GM18526 (cell line): ENCODE data around the gene HYAL3.

Experiments
- POLR2A ChIP-seq: IDR thresholded peaks from 3 replicates; pipeline ENCODE4 v1.6.1; 2011; ENCODE audit not compliant: insufficient read length; ENCODE audit errors: extremely low read depth

Gene HYAL3

DNA sequence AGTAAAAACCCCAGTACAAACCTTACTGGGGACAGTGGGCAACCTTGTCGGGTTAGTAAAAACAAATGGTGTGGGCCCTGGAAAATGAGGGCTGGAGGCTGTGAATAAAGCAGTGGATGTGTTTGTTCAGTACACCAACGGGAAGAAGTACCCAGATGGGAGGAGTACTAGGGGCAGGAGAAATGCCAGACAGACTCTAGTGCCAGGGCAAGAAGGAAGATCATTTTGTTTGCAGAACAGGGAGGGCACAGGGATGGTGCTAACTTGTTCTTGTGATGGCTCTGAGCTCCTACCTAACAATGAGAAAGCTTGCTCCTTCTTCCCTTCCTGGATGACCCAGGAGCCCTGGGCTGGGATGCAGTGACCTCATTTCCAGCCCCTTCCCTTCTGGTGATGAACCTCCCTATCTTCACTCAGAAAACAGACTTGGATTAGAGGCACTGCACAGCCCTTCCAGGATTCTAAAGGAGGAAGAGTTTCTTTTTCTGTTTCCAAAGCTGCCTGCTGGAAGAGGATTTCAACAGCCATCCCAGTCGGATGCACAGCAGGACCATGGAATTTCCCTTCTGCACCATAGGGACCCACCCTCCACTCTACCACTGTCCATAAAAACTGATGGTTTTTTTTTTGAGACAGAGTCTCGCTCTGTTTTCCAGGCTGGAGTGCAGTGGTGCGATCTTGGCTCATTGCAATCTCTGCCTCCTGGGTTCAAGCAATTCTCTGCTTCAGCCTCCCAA is 35.3 kb upstream of the HYAL3 start:
- TF ChIP-seq POLR2A, result no peak

DNA sequence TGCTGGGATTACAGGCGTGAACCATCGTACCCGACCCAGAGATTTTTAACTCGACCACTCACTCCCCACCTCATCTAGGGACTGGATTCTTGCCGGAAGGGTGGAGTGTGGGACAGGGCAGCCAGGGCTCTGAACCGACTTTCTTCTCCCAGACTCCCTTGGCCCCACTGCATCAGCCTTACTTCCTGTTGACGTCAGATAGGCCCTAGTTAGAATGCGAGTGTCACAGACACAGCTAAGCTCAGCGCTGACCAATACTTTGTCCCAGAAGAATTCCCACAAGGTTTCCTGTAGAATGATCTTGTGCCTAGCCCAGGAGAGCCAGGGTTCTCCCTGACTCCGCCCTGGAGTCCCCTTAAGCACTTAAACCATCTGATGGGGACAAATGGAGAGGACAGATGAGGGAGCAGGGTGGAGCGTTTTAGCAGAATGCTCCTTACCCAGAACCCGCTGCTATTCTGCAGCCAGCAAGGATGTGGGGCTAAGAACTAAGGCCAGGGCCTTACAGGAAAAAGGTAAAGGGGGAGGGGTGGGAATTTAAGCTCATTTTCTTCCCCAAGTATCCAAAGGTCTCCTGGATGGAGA is 34.6 kb upstream of the HYAL3 start:
- TF ChIP-seq POLR2A, result no peak

GRCh38 chr3:50331364-50331907 is 32.2 kb upstream of the HYAL3 start:
- TF ChIP-seq POLR2A, result no peak

GRCh38 chr3:50330330-50330729 is 31.1 kb upstream of the HYAL3 start:
- TF ChIP-seq POLR2A, result no peak

DNA sequence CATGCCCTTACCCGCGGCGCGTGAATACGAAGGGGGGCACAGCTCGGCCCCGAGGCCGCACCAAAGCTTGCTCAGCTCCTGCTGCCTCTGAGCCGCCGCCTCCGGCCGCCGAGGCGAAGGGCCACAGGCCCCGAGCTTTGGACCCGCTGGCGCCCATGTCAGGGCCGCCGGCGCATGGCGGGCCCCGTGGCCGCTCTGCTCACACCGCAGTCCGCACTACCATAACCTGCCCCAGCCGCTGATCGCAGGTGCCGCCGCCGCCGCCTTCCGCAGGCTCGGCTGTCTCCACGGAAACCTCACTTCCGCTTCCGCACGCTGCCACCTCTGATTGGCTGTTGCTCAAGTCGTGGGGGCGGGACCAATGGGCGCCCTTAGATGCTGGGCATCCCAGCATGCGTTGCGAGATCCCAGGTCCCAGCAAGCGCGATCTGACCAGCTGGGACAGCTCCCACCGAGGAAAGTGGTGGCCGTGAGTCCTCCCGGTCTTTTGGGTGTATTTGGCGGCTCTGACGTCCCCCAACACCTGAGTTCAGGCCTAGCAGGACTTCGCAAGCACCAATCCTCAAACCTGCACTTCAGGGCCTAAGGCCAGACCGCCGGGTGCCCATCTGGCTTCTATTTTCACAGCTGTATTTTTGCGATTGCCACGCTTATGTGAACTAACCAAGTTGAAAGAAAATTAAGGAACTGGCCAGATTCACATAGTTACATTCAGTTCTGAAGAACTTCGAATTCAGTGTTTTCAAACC is 28.9 kb upstream of the HYAL3 start, which contains the start of gene TUSC2:
Gene TUSC2 (minus strand): TSS at position 281 of the 749 bp plus-strand sequence. CDS start 124 bp downstream, at position 157.
- peak; percentile 81 for TF ChIP-seq POLR2A

DNA sequence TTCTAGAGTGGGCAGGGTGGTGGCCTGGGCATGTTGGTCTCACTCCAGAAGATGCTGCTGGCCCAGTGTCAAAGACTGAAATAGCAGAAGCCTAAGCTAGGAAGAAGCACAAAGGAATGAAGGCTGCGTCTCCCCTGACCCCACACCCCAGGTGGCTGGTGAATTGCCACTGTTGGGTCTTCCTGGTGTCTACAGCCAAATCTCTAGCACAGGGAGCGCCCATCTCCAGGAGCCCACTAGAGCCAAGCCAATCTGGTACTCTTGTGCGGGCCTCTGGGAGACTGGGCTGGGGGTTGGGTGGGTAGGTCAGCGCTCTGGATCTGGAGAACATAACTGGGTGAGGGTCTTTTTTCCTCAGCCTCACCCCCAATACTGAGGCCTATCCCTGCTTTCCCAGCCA is 27.9 kb upstream of the HYAL3 start:
- no peak for TF ChIP-seq POLR2A

DNA sequence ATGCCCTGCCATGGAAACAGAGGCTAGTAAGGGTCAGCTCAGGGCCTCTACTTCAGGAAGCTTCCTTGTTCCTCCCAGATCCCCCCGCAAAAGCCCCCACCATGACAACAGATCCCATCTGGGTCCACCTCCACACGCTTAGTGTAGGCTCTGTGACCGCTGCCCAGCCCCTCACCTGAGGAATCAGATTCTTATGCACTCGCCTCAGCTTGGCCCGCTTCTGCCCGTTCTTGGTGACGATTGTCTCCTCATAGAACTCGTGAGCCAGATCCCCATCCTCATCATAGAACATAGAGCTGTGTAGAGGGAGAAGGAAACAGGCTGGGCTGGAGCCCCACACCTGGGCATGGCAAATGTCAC is 27.0 kb upstream of the HYAL3 start:
- no peak for TF ChIP-seq POLR2A

- no peak for TF ChIP-seq POLR2A
Measured at GRCh38 chr3:50325497-50326181, 26.4 kb upstream of the HYAL3 start.

GRCh38 chr3:50325113-50325480 is 25.9 kb upstream of the HYAL3 start:
- TF ChIP-seq POLR2A, result no peak

DNA sequence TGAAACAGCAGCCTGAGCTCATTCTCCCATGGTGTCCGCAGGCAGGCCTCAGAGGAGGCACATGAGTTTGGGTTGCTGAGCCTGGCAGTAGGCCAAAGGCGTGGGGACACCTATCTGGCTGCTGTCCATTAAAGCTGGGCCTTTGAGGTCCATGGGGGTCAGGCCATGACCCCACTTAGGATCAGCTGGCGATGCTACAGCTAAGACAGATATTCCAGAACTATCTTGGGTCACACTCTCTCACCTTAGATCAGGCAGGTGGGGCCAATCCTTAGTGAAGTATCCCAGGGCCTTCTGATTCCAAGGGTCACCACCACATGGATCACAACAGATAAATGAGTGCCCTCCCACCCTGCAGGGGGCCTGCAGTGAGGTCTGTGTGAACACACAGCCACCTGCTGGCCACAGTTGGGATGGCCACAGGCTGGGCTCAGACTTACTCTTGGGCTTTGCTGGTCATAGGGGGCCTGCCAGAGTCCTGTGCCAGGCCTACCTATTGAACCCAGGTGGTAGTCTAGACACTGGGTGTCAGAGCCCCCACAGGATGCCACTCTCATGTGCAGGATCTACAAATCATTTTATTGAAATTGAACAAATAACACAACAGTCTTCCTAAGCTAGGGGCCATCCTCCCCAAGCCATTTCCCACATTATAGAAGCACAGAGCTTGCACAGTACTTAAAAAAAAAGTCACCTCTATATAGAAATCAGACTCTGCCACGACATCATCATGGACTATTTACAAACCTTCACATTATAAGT is 25.3 kb upstream of the HYAL3 start:
- no peak for TF ChIP-seq POLR2A

GRCh38 chr3:50323614-50324199 is 24.5 kb upstream of the HYAL3 start:
- no peak for TF ChIP-seq POLR2A

DNA sequence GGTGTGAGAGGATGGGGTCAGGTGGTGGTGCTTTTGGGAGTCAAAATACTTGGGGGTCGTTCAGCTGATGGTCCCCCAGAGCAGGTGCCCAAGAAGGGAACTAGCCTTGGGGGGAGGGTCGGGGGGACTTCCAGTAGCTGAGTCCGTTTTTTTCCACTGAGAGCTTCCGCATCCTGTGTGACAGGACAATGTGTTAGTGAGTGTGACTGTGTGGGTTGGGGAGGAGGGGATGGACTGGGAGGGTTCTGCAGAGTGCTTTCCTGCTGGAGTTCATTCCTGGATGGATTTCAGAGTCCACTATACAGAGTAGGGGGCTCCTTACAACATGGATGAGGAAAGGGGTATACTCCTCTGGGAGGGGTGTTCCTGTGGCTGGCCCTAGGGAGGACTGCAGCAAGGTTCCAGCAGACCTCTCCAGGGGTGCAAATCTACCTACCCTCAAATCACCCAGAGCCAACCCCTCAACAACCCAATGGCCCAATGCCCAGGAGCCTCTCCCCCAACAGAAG is 23.9 kb upstream of the HYAL3 start:
- TF ChIP-seq POLR2A, result no peak

DNA sequence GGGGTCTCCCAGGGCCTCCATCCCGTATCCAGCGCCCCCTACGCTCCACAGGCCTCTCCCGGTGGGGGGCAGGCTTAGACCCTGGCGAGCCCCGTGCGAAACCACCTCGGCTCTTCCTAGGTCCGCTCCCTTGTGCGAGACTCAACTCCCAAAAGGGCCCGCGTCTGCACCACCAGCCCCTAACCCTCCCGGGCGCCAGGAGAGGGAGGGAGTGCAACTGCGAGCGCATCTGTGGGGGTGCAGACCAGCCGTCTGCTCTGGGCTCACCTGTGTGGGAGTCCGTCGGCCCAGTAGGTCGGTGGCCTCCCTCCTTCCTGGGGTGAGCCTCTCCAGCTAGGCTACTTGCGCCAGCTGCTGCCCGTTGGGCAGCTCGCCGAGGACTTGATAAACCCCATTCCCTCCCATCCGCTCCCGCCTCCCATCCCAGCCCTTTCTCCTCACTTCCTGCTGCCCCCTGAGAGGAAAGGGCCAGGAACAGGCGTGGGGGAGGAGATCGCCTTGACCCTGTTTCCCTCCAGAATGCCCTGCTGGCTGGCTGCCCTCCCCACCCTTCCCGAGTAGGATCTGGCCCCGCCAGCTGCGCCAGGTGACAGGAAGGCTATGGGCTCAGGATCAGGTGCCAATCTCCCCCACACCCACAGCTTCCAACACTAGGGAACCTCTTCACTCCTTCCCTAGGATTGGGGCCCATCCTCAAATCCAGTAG is 23.3 kb upstream of the HYAL3 start, which contains the start of gene HYAL2:
Gene HYAL2 (minus strand): TSS at position 360 of the 706 bp plus-strand sequence. CDS start 2,256 bp downstream, outside the sequence.
- TF ChIP-seq POLR2A, result no peak

GRCh38 chr3:50322115-50322385 is 22.8 kb upstream of the HYAL3 start:
- TF ChIP-seq POLR2A, result no peak
